ENCODE measurements around the gene PEA15. TPM values are rescaled to one million over a fixed set of nuclear protein-coding genes. Genes with fewer than 3 reads are reported as not detected.

Gene PEA15
- total RNA-seq, 2 experiments from 2014 or later, result 51.7 to 57.4 TPM

DNA sequence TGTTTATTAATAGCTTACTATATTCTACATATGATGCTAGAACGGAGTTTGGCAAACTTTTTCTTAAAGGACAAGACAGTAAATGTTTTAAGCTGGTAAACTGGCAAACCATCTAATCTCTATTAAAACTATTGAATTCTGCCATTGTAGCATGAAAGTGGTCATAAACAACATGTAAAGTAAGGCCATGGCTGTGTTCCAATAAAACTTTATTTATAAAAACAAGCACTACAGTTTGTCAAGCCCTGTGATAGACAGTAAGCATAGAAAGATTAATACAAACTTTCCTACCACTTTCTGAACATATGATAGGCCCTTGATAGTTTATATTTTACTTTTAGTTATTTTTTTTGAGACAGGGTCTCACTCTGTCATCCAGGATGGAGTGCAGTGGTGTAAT, 22.4 kb downstream of the PEA15 start:
- H3K36me3 Mint-ChIP-seq, result peaks cover 17% of the 10 kb centered on the region
- H3K9me3 Mint-ChIP-seq, result no peaks in the 10 kb centered on the region
- no peak overlapping the region for H3K27ac Mint-ChIP-seq

GRCh38 chr1:160228431-160228830, 23.2 kb downstream of the PEA15 start:
- Mint-ChIP-seq H3K27me3 (no peaks in the 10 kb centered on the region), H3K4me1 (peaks cover 1% of the 10 kb centered on the region), H3K4me3 (no peak overlapping the region), H3K27ac (no peak overlapping the region), H3K9me3 (no peaks in the 10 kb centered on the region), H3K36me3 (peaks cover 19% of the 10 kb centered on the region)
- DNase-seq, result no peak

More for the DNA sequence above, 22.4 kb downstream of the PEA15 start:
- DNase-seq, result no peak
- Mint-ChIP-seq H3K4me3 (no peak overlapping the region), H3K4me1 (no peaks in the 10 kb centered on the region), H3K27me3 (no peaks in the 10 kb centered on the region)

DNA sequence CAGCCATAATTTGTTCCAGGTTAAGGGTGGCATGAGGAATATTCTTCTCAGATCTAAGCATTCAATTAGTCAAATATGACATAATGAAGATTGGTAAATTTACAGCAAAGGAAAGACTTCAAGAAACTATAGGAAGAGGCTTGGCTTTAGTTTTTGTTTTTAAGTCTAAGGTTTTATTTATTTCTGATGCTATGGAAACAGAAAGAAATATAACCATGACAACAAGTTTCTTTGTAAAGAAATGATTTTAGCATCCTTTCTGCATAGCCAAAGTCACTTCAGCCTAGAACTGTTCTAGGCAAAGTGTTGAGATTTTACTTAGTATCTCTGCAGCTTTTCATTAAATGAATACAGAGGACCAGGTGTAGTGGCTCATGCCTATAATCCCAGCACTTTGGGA, 27.7 kb downstream of the PEA15 start:
- Mint-ChIP-seq H3K27me3 (no peaks in the 10 kb centered on the region), H3K4me3 (no peak overlapping the region), H3K9me3 (no peaks in the 10 kb centered on the region), H3K4me1 (peaks cover 9% of the 10 kb centered on the region), H3K27ac (no peak overlapping the region), H3K36me3 (peaks cover 18% of the 10 kb centered on the region)
- DNase-seq, result no peak

DNA sequence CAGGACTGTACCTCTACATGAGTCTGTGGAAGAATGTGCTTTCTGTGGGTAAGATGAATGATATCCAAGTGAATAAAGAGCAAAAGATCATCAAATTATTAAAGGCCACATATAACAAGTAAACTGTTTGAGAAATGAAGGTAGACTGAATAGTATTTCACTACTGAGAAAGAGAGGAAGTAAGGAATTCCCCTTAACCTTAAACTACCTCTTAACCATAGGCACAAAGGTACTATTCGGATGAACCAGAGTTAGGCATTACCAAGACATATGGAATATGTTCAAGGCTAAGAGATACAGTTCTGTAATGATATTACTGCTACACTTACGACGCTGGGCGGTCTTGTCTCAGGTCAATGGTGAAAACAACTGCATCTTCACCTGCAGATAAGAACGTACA, 31.6 kb downstream of the PEA15 start:
- Mint-ChIP-seq H3K4me3 (no peak overlapping the region), H3K36me3 (peaks cover 15% of the 10 kb centered on the region), H3K27me3 (no peaks in the 10 kb centered on the region), H3K27ac (no peak overlapping the region), H3K4me1 (peaks cover 9% of the 10 kb centered on the region), H3K9me3 (no peaks in the 10 kb centered on the region)
- no peak for DNase-seq

DNA sequence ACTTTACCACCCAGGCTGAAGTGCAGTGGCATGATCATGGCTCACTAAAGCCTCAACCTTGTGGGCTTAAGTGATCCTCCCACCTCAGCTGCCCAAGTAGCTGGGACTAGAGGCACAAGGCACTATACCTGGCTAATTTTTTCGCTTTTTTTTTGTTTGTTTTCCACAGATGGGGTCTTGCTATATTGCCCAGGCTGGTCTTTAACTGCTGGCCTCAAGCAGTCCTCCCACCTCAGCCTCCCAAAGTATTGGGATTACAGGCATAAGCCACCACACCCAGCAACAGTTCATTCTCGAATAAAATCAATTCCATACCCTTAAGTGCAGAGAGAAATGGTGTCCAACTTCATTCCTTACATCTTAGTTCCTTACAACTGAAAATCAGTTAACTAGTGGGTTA, 32.4 kb downstream of the PEA15 start:
- H3K27ac Mint-ChIP-seq, result no peak overlapping the region
- H3K9me3 Mint-ChIP-seq, result no peaks in the 10 kb centered on the region
- H3K4me3 Mint-ChIP-seq, result no peak overlapping the region
- peaks cover 9% of the 10 kb centered on the region for H3K4me1 Mint-ChIP-seq
- DNase-seq, result no peak
- H3K36me3 Mint-ChIP-seq, result peaks cover 14% of the 10 kb centered on the region
- H3K27me3 Mint-ChIP-seq, result no peaks in the 10 kb centered on the region

- H3K9me3 Mint-ChIP-seq, result no peaks in the 10 kb centered on the region
- no peak overlapping the region for H3K4me3 Mint-ChIP-seq
- no peaks in the 10 kb centered on the region for H3K27me3 Mint-ChIP-seq
- peaks cover 12% of the 10 kb centered on the region for H3K36me3 Mint-ChIP-seq
- no peak for DNase-seq
- H3K4me1 Mint-ChIP-seq, result peaks cover 8% of the 10 kb centered on the region
- H3K27ac Mint-ChIP-seq, result no peak overlapping the region
Observed at GRCh38 chr1:160238408-160238807, 33.2 kb downstream of the PEA15 start.

DNA sequence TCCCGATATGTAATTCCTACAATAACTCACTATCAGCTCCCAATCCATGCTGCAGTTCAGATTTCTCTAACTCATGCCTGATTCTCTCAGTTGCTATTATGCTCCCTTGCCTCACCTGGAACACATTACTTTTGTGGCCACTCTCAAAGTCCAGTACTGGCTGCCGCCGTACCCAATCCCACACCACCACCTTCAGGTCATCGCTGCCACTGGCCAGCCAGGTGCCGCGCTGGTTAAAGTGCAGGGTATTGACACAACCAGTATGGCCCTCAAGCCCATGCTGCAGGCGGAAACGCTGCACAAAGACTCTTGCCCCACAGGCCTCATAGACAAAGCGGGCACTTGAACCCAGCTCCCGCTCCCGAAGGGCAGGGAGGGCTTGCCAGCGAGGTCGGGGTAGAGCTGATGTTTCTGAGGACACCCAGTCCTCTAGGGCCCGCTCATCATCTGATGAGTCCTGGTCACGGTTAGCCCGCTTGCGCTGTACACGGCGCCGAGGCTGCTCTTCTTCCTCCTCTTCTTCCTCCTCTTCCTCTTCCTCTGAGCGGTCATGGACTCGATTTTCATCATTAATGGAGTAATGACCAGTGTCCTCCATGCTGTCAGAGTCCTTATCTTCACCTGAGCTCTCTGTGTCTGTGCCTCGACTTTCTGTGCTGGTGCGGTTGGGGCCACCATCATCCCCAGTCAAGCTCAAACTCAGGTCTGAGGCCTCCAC, 34.6 kb downstream of the PEA15 start:
- Mint-ChIP-seq H3K4me3 (no peak overlapping the region), H3K36me3 (peaks cover 13% of the 10 kb centered on the region), H3K4me1 (peaks cover 5% of the 10 kb centered on the region), H3K9me3 (no peaks in the 10 kb centered on the region), H3K27ac (no peak overlapping the region), H3K27me3 (no peaks in the 10 kb centered on the region)
- DNase-seq, result no peak

- H3K36me3 Mint-ChIP-seq, result peaks cover 8% of the 10 kb centered on the region
- no peaks in the 10 kb centered on the region for H3K27me3 Mint-ChIP-seq
- H3K27ac Mint-ChIP-seq, result no peak overlapping the region
- H3K9me3 Mint-ChIP-seq, result no peaks in the 10 kb centered on the region
- no peak for DNase-seq
- peaks cover 19% of the 10 kb centered on the region for H3K4me1 Mint-ChIP-seq
- H3K4me3 Mint-ChIP-seq, result no peak overlapping the region
Observed at GRCh38 chr1:160243767-160244166, 38.6 kb downstream of the PEA15 start.

DNA sequence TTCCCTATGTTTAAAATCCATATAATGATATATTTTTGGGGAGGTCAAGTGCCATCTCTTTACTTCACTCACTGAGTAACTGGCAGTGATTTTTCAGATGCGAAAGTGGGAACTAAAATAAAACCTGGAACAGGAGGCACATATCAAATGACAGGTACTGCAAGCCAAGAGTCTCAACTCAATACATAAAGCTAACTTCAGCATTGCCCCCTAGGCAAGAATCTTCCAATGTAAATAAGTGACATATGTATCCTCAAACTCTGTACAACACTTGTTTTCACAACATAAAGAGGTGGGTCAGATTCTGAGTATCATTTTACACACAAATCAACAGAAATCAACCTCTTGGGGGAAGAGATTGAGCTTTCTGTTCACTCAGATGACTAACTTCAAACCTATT, 39.0 kb downstream of the PEA15 start:
- peaks cover 6% of the 10 kb centered on the region for H3K36me3 Mint-ChIP-seq
- H3K27ac Mint-ChIP-seq, result no peak overlapping the region
- no peaks in the 10 kb centered on the region for H3K9me3 Mint-ChIP-seq
- no peaks in the 10 kb centered on the region for H3K27me3 Mint-ChIP-seq
- no peak overlapping the region for H3K4me3 Mint-ChIP-seq
- DNase-seq, result no peak
- H3K4me1 Mint-ChIP-seq, result peaks cover 19% of the 10 kb centered on the region

DNA sequence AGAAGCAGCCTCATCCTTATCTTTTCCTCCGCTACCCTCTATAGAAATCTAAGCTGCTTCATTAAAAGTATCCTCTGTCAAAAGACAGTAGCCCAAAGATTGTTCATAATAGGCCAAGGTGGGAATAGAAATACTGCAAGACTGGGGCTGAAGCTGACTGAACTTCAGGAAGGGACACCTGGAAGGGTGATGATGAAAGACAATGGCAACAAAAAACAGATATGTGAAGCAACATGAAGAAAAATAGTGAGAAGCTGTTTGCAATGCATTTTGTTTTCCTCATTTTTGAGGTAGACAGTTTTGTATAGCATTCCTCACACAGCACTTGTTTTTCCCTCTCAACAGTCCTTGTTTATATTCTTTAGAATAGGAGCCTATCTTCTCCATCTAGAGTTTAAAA, 40.2 kb downstream of the PEA15 start:
- Mint-ChIP-seq H3K4me3 (no peak overlapping the region), H3K4me1 (peaks cover 19% of the 10 kb centered on the region), H3K9me3 (no peaks in the 10 kb centered on the region), H3K27ac (no peak overlapping the region), H3K36me3 (peaks cover 1% of the 10 kb centered on the region), H3K27me3 (no peaks in the 10 kb centered on the region)
- DNase-seq, result no peak

GRCh38 chr1:160247053-160247452, 41.9 kb downstream of the PEA15 start:
- Mint-ChIP-seq H3K9me3 (no peaks in the 10 kb centered on the region), H3K27me3 (no peaks in the 10 kb centered on the region), H3K36me3 (peaks cover 3% of the 10 kb centered on the region), H3K27ac (no peak overlapping the region), H3K4me3 (no peak overlapping the region), H3K4me1 (peaks cover 25% of the 10 kb centered on the region)
- no peak for DNase-seq

DNA sequence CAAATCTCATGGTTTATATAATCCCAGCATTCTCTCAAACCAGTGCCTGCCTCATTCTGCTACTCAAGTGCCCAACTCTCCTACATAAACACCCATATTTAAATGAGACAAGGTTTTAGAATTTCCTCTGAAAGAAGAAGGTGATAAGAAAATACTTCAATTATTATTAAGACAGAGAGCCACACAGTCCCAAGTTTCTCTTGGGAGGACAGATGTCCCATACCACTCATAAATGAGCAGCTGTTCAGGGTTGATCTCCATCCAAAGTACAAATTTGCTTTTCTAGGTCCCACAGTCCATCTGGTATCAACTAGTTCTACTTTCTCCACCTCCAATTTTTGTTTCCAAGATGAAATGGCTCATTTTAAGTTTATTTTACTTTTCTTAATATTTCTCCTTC, 45.8 kb downstream of the PEA15 start:
- no peak for DNase-seq
- Mint-ChIP-seq H3K36me3 (peaks cover 8% of the 10 kb centered on the region), H3K4me3 (no peak overlapping the region), H3K27me3 (no peaks in the 10 kb centered on the region), H3K4me1 (peaks cover 18% of the 10 kb centered on the region), H3K27ac (peak overlapping the region; percentile 34), H3K9me3 (no peaks in the 10 kb centered on the region)

DNA sequence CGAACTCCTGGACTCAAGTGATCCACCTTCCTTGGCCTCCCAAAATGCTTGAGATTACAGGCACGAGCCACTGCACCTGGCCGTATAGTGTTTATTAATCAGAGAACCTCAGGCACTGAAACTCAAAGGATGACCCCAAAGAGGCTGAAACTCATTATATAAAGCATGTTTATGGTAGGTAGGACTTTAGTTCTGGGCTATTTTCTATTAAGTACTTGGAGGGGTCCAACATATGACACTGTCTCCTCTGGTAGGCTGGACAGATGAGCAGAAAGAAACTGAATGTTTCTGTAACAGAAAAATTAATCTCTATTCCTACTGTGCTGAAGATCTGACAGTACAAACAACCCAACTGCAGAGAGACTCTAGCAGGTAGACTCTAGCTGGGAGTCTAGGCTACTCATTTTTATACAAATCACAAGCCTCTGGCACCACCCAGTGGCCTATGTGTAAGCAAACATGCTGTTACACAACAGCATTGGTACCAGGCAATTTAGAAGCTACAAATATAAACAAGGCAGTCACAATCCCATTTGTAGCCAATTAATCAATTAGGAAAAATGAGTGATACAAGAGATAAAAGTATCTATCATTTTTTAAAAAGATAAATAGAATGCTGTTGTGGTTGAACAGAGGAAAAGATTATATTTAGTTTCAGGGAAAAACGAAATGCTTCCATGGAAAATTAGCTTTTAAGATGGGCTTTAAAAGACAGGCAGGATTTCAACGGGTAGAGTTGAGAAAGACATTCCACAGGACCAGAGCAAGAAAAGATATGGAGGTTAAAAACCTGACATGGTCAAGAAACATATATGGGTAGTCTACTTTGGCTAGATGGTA, 46.7 kb downstream of the PEA15 start:
- H3K4me1 Mint-ChIP-seq, result peaks cover 20% of the 10 kb centered on the region
- DNase-seq, result peak; percentile 33
- H3K27ac Mint-ChIP-seq, result peak overlapping the region; percentile 45
- peaks cover 8% of the 10 kb centered on the region for H3K36me3 Mint-ChIP-seq
- H3K9me3 Mint-ChIP-seq, result no peaks in the 10 kb centered on the region
- H3K27me3 Mint-ChIP-seq, result no peaks in the 10 kb centered on the region
- no peak overlapping the region for H3K4me3 Mint-ChIP-seq

DNA sequence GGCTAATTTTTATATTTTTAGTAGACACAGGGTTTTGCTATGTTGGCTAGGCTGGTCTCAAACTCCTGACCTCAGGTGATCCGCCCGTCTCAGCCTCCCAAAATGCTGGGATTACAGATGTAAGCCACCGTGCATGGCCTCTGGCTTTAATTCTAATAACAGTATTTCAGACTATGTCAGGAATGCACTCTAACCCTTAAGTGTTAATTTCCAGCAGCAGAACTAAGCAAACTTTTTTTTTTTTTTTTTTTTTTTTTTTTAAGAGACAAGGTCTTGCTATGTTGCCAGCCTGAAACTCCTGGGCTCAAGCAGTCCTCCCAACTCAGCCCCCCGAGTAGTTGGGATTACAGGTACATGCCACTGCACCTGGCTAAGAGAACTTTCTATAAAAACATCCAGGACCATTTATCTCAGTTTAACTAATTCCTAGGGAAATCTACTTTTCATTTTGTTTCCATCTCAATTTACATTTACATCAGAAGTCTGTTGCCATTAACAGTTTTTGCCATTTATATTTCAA, 50.7 kb downstream of the PEA15 start:
- no peak for DNase-seq
- H3K4me3 Mint-ChIP-seq, result no peak overlapping the region
- no peaks in the 10 kb centered on the region for H3K27me3 Mint-ChIP-seq
- peaks cover 25% of the 10 kb centered on the region for H3K36me3 Mint-ChIP-seq
- peak overlapping the region; percentile 38 for H3K27ac Mint-ChIP-seq
- H3K4me1 Mint-ChIP-seq, result peaks cover 45% of the 10 kb centered on the region
- H3K9me3 Mint-ChIP-seq, result no peaks in the 10 kb centered on the region

- H3K27me3 Mint-ChIP-seq, result no peaks in the 10 kb centered on the region
- no peak for DNase-seq
- no peak overlapping the region for H3K27ac Mint-ChIP-seq
- peaks cover 46% of the 10 kb centered on the region for H3K4me1 Mint-ChIP-seq
- no peak overlapping the region for H3K4me3 Mint-ChIP-seq
- H3K36me3 Mint-ChIP-seq, result peaks cover 28% of the 10 kb centered on the region
- H3K9me3 Mint-ChIP-seq, result no peaks in the 10 kb centered on the region
Observed at GRCh38 chr1:160256396-160257046, 51.3 kb downstream of the PEA15 start.

Data from activated naive CD8-positive, alpha-beta T cell treated with anti-CD3 and anti-CD28 coated beads for 36 hours (primary cell).